ENCODE measurements around the gene TSFM. TPM values are rescaled to one million over a fixed set of nuclear protein-coding genes. Genes with fewer than 3 reads are reported as not detected.

The TSFM gene
- total and polyA plus RNA-seq, 9 of the 15 experiments (the other 6 are each of a cell fraction or from before 2014, with no cell fraction given): 44.6 to 198 (median 60.2) TPM

DNA sequence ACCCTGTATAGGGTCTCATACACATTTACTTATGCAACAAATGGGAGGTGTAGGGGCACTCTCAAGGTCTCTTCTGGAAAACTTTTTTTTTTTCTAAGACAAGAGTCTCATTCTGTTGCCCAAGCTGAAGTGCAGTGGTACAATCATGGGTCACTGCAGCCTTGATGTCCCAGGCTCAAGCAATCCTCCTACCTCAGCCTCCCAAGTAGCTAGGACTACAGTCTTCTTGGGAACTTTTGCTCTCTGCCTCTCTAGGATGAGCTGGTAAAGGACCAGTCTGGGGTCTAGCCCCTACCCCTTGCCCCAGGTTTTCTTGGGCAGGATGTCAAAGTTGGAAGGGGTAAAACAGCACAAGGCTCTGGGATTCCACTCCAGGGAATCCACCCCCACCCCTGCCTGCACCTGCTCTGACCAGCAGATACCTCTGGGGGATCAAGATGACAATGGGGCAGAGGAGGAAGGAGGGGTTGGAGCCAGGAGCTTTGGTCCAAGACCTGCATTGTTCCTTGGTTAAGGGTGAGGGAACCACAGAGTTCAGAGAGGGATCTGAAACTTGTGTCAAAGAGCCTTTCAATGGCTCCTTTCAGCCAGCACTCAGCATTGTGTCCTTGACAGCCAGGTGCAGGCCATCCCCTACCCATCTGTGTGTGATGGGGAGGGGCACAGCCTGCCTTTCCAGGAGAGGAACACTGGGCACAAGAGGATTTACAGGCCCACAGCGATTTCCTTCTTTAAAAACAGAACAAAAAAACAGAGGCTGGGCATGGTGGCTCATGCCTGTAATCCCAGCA lies 51.7 kb downstream of the TSFM start:
- no peak for TF ChIP-seq NR2F6 (CRISPR knock-in tag; IDR thresholded peaks at IDR 0.05)
- TF ChIP-seq CXXC5 (CRISPR knock-in tag; IDR thresholded peaks at IDR 0.05): no peak
- no peak for TF ChIP-seq NFIC (IDR thresholded peaks at IDR 0.05)
- TF ChIP-seq KHSRP (IDR thresholded peaks at IDR 0.05): no peak
- no peak for TF ChIP-seq SMC3 (conservative IDR thresholded peaks at IDR 0.05; ENCODE audit: insufficient read depth, low read depth, low read length)
- TF ChIP-seq, protein P1, sequence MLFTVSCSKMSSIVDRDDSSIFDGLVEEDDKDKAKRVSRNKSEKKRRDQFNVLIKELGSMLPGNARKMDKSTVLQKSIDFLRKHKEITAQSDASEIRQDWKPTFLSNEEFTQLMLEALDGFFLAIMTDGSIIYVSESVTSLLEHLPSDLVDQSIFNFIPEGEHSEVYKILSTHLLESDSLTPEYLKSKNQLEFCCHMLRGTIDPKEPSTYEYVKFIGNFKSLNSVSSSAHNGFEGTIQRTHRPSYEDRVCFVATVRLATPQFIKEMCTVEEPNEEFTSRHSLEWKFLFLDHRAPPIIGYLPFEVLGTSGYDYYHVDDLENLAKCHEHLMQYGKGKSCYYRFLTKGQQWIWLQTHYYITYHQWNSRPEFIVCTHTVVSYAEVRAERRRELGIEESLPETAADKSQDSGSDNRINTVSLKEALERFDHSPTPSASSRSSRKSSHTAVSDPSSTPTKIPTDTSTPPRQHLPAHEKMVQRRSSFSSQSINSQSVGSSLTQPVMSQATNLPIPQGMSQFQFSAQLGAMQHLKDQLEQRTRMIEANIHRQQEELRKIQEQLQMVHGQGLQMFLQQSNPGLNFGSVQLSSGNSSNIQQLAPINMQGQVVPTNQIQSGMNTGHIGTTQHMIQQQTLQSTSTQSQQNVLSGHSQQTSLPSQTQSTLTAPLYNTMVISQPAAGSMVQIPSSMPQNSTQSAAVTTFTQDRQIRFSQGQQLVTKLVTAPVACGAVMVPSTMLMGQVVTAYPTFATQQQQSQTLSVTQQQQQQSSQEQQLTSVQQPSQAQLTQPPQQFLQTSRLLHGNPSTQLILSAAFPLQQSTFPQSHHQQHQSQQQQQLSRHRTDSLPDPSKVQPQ (CRISPR knock-in tag; IDR thresholded peaks at IDR 0.05; ENCODE audit: borderline replicate concordance): no peak
- TF ChIP-seq, protein P2, sequence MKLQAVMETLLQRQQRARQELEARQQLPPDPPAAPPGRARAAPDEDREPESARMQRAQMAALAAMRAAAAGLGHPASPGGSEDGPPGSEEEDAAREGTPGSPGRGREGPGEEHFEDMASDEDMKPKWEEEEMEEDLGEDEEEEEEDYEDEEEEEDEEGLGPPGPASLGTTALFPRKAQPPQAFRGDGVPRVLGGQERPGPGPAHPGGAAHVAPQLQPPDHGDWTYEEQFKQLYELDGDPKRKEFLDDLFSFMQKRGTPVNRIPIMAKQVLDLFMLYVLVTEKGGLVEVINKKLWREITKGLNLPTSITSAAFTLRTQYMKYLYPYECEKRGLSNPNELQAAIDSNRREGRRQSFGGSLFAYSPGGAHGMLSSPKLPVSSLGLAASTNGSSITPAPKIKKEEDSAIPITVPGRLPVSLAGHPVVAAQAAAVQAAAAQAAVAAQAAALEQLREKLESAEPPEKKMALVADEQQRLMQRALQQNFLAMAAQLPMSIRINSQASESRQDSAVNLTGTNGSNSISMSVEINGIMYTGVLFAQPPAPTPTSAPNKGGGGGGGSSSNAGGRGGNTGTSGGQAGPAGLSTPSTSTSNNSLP (IDR thresholded peaks at IDR 0.05; ENCODE audit: borderline replicate concordance, low read depth, low read length): no peak
- TF ChIP-seq IRF2 (CRISPR knock-in tag; IDR thresholded peaks at IDR 0.05): no peak
- no peak for TF ChIP-seq PHB (CRISPR knock-in tag; IDR thresholded peaks at IDR 0.05)
- no peak overlapping the region for H3K4me2 ChIP-seq (ENCODE audit: insufficient read depth, low read length)
- ATAC-seq: no peak
- H2AFZ ChIP-seq (ENCODE audit: low read depth, low read length): no peak overlapping the region
- CTCF ChIA-PET (ENCODE audit: low intra/inter-chr PET ratio): interaction anchor here (9.0 kb wide), 1 partner anchor 72 kb away, joined by 227 read pairs; no protein-coding TSS in a partner anchor
- H3K9me3 ChIP-seq (replicated peaks; ENCODE audit: control insufficient read depth, insufficient read depth, low read depth, low read length): no peaks in the 10 kb centered on the region
- POLR2A ChIA-PET: interaction anchor here (0.8 to 3.2 kb wide), 5 partner anchors 9 to 80 kb away, joined by 3 to 30 read pairs (median 5); no protein-coding TSS in a partner anchor
- H3K27ac ChIP-seq (ENCODE audit: extremely low read depth, low read depth, low read length): no peak overlapping the region
- intact Hi-C loops (cut with micrococcal nuclease) (no loop called here), in situ Hi-C loops (cut with MboI) (no loop called here)
- no peaks in the 10 kb centered on the region for H3K27me3 ChIP-seq (ENCODE audit: control insufficient read depth in 2 of 2, insufficient read depth in 2 of 2, low read length in 2 of 2)
- peaks cover 38% of the 10 kb centered on the region in 2 experiments for H3K4me1 ChIP-seq (replicated peaks in 1 of 2; ENCODE audit: control insufficient read depth in 2 of 2, insufficient read depth in 2 of 2, low read length in 2 of 2)
- peaks cover 74% of the 10 kb centered on the region for H4K20me1 ChIP-seq (replicated peaks; ENCODE audit: control insufficient read depth, insufficient read depth, low read length)
- peaks cover 12% of the 10 kb centered on the region for H3K9me1 ChIP-seq (ENCODE audit: control insufficient read depth, insufficient read depth, low read length)
- no TSS peak for BruUV-seq (replicated peaks)
- H3K9ac ChIP-seq (ENCODE audit: insufficient read depth in 1 of 2, low read depth in 2 of 2, low read length in 2 of 2): peak overlapping the region in 1 of 2 experiments; percentile 21; a peak in 1 of 4 replicates
- no peak for FAIRE-seq
- H3K79me2 ChIP-seq (ENCODE audit: control insufficient read depth, insufficient read depth, low read length): peaks cover 91% of the 10 kb centered on the region
- no peak for DNase-seq (ENCODE audit: extremely low read depth in 1 of 4, low spot score in 3 of 4)
- H3K4me3 ChIP-seq: no peak overlapping the region
- WGBS (ENCODE audit: insufficient coverage, low coverage, missing lambda C conversion rate): 31% methylated on average over 1 of the region's 1 CpG
- peaks cover 17% of the 10 kb centered on the region; the same call in 2 of the 3 replicates for H3K36me3 ChIP-seq (ENCODE audit: control insufficient read depth, insufficient read depth, low read length)

Measured in K562 (cell line).